ENCODE results near the gene KLHDC2.
"Not testable (repeated sequence)": the region's sequence is repeated elsewhere in the genome, so short reads cannot be mapped to it uniquely, and the experiment has no call there.

GRCh38 chr14:49721733-49722435 is 46.1 kb upstream of the KLHDC2 start:
- not testable (repeated sequence) for TF ChIP-seq EZH2 (IDR thresholded peaks at IDR 0.05; ENCODE audit: insufficient read depth, poor library complexity, severe bottlenecking); EZH2phosphoT487 (IDR thresholded peaks at IDR 0.05; ENCODE audit: insufficient read depth, low read depth)

Data from GM23248 (cell line).